AG04450 (cell line): ENCODE data around the gene LAPTM5. TPM values are rescaled to one million over a fixed set of nuclear protein-coding genes. Genes with fewer than 3 reads are reported as not detected.

ENCODE experiments used
- CTCF ChIA-PET: fragments of 300-600, 350-600 bp; formaldehyde crosslinking; extraction: SDS; loops from one replicate; lab custom pipeline; 2022; ENCODE audit warnings: antibody characterized with exemption, inconsistent platforms; lab: Charles Lee
- POLR2A ChIA-PET: fragments of 350-600 bp; formaldehyde crosslinking; extraction: SDS; loops from one replicate; lab custom pipeline; 2021; ENCODE audit warnings: antibody characterized with exemption, inconsistent platforms; lab: Yijun Ruan, JAX
- DNase-seq: peaks from one replicate; pipeline ENCODE4 v3.0.0-alpha.2; 2011; ENCODE audit warnings: low read depth, low spot score
- H3K27ac ChIP-seq: one replicate; pipeline ENCODE4 v1.5.1; 2012; ENCODE audit warnings: low read depth, low read length, control low read depth
- H3K27me3 ChIP-seq: one replicate; pipeline ENCODE4 v1.6.0; 2012; ENCODE audit warnings: low read length; ENCODE audit not compliant: control insufficient read depth, insufficient read depth
- H3K4me3 ChIP-seq: 2 replicates; pipeline ENCODE4 v1.5.1; 2011; ENCODE audit warnings: mild to moderate bottlenecking, low read depth, low read length, control low read depth
- H3K9me3 ChIP-seq: 2 replicates; pipeline ENCODE4 v1.5.1; 2012; ENCODE audit warnings: low read length; ENCODE audit not compliant: control insufficient read depth, insufficient read depth
- CTCF ChIP-seq: IDR thresholded peaks from 2 replicates; pipeline ENCODE4 v1.5.1; 2011; ENCODE audit warnings: low read depth, low read length, control low read depth, inconsistent platforms
- polyA plus RNA-seq: library from polyadenylated mRNA; depleted of rRNA; stranded (reverse); fragments of >200 nt; gene quantifications from 2 replicates; pipeline ENCODE4 v1.2.3, GENCODE V29; 2011

The LAPTM5 gene
- polyA plus RNA-seq, 1 experiment, result 0.53 TPM

- DNase-seq, result no peak
- POLR2A ChIA-PET, result no interaction called here
- Histone ChIP-seq H3K4me3 (no peak overlapping the region), H3K27ac (no peak overlapping the region), H3K27me3 (peaks cover 5% of the 10 kb centered on the region), H3K9me3 (no peaks in the 10 kb centered on the region)
- TF ChIP-seq CTCF, result no peak
- CTCF ChIA-PET, result interaction anchor here (0.9 to 11.0 kb wide), 5 partner anchors 15 to 142 kb away, joined by 3 to 516 read pairs (median 44); partner anchors contain the start of genes MATN1 and SDC3
These were observed 28.9 kb upstream of the LAPTM5 start for GRCh38 chr1:30786264-30786991.

- ChIA-PET CTCF (interaction anchor here (1.4 to 11.0 kb wide), 4 partner anchors 16 to 143 kb away, joined by 10 to 516 read pairs (median 150); partner anchors contain the start of genes MATN1 and SDC3), POLR2A (no interaction called here)
- peaks cover 5% of the 10 kb centered on the region for H3K27me3 ChIP-seq
These were observed 28.1 kb upstream of the LAPTM5 start for GRCh38 chr1:30785714-30786113.

GRCh38 chr1:30785181-30785580, 27.6 kb upstream of the LAPTM5 start:
- DNase-seq, result no peak

More at GRCh38 chr1:30785714-30786113, 28.1 kb upstream of the LAPTM5 start:
- no peak for TF ChIP-seq CTCF
- no peak overlapping the region for H3K27ac ChIP-seq
- no peak for DNase-seq
- H3K4me3 ChIP-seq, result no peak overlapping the region
- H3K9me3 ChIP-seq, result no peaks in the 10 kb centered on the region

GRCh38 chr1:30783256-30783915, 25.8 kb upstream of the LAPTM5 start:
- no peak for DNase-seq
- Histone ChIP-seq H3K27ac (peak overlapping the region; percentile 21), H3K9me3 (no peaks in the 10 kb centered on the region), H3K27me3 (peaks cover 6% of the 10 kb centered on the region), H3K4me3 (no peak overlapping the region)
- ChIA-PET CTCF (interaction anchor here (0.5 to 11.0 kb wide), 22 partner anchors 7 to 338 kb away, joined by 3 to 516 read pairs (median 8); partner anchors contain the start of genes LAPTM5, MATN1 and SDC3), POLR2A (interaction anchor here (1.6 kb wide), 1 partner anchor 65 kb away, joined by 4 read pairs; no protein-coding TSS in a partner anchor)
- no peak for TF ChIP-seq CTCF

More at GRCh38 chr1:30785181-30785580, 27.6 kb upstream of the LAPTM5 start:
- CTCF ChIA-PET, result interaction anchor here (1.4 to 11.0 kb wide), 4 partner anchors 16 to 143 kb away, joined by 10 to 516 read pairs (median 150); partner anchors contain the start of genes MATN1 and SDC3
- TF ChIP-seq CTCF, result no peak
- Histone ChIP-seq H3K27ac (no peak overlapping the region), H3K9me3 (no peaks in the 10 kb centered on the region), H3K4me3 (no peak overlapping the region), H3K27me3 (peaks cover 8% of the 10 kb centered on the region)
- POLR2A ChIA-PET, result no interaction called here
